GM12864 (cell line): ENCODE data around the gene DLX2.

Source experiments
- DNase-seq: peaks from one replicate; pipeline ENCODE4 v3.0.0-alpha.2; 2011; ENCODE audit warnings: low read depth
- H3K4me3 ChIP-seq: 2 replicates; pipeline ENCODE4 v1.5.1; 2011; ENCODE audit warnings: mild to moderate bottlenecking, low read depth, low read length, control low read depth
- CTCF ChIP-seq: IDR thresholded peaks from 2 replicates; pipeline ENCODE4 v1.5.1; 2011; ENCODE audit warnings: low read depth, mild to moderate bottlenecking, moderate library complexity, low read length, control low read depth, inconsistent platforms; ENCODE audit errors: missing control alignments

DLX2 gene

GRCh38 chr2:172092716-172093415, 9.8 kb downstream of the DLX2 start:
- TF ChIP-seq CTCF = no peak
- DNase-seq = no peak
- H3K4me3 ChIP-seq = no peak overlapping the region

- TF ChIP-seq CTCF = no peak
- DNase-seq = no peak
- no peak overlapping the region for H3K4me3 ChIP-seq
Measured at GRCh38 chr2:172091761-172092566, 10.7 kb downstream of the DLX2 start.

- TF ChIP-seq CTCF = no peak
- DNase-seq = no peak
- no peak overlapping the region for H3K4me3 ChIP-seq
Measured at GRCh38 chr2:172091000-172091641, 11.6 kb downstream of the DLX2 start.

- no peak for TF ChIP-seq CTCF
- no peak for DNase-seq
- no peak overlapping the region for H3K4me3 ChIP-seq
Measured at GRCh38 chr2:172090044-172090961, 12.4 kb downstream of the DLX2 start.

GRCh38 chr2:172089633-172090032, 13.1 kb downstream of the DLX2 start:
- no peak for DNase-seq
- TF ChIP-seq CTCF = no peak
- H3K4me3 ChIP-seq = no peak overlapping the region

GRCh38 chr2:172089005-172089504, 13.6 kb downstream of the DLX2 start:
- no peak overlapping the region for H3K4me3 ChIP-seq
- DNase-seq = no peak
- TF ChIP-seq CTCF = no peak
